NCI-H128 (cell line): Measurements from ENCODE around the gene MLX.
"Not testable (repeated sequence)": the region's sequence is repeated elsewhere in the genome, so short reads cannot be mapped to it uniquely, and the experiment has no call there.

ENCODE experiments used
- DNase-seq: peaks from one replicate; lab custom pipeline; 2025; ENCODE audit not compliant: unreplicated experiment; lab: John Stamatoyannopoulos, UW

MLX gene

GRCh38 chr17:42577532-42578281 is 10.8 kb downstream of the MLX start, which contains the start of gene PSMC3IP:
Gene PSMC3IP, minus strand, starts transcription at chr17:42577729. Its CDS starts 43 bp downstream, at chr17:42577686.
- peak; percentile 59 for DNase-seq

GRCh38 chr17:42578282-42578869 is 11.5 kb downstream of the MLX start:
- DNase-seq: peak; percentile 27

- no peak for DNase-seq
Measured at GRCh38 chr17:42579794-42580551, 13.1 kb downstream of the MLX start.

- no peak for DNase-seq
Measured at GRCh38 chr17:42581744-42582270, 14.9 kb downstream of the MLX start.

- no peak for DNase-seq
Measured at GRCh38 chr17:42584880-42585279, 18.0 kb downstream of the MLX start.

- DNase-seq: no peak
Measured at GRCh38 chr17:42585353-42585752, 18.5 kb downstream of the MLX start.

GRCh38 chr17:42586514-42587230 is 19.8 kb downstream of the MLX start:
- DNase-seq: no peak

- no peak for DNase-seq
Measured at GRCh38 chr17:42590886-42591285, 24.0 kb downstream of the MLX start.

- DNase-seq: no peak
Measured at GRCh38 chr17:42591411-42591810, 24.5 kb downstream of the MLX start.

- DNase-seq: no peak
Measured at GRCh38 chr17:42596386-42596785, 29.5 kb downstream of the MLX start.

GRCh38 chr17:42598905-42599304 is 32.0 kb downstream of the MLX start:
- DNase-seq: no peak

- DNase-seq: no peak
Measured at GRCh38 chr17:42603318-42603717, 36.4 kb downstream of the MLX start.

- no peak for DNase-seq
Measured at GRCh38 chr17:42607769-42608168, 40.9 kb downstream of the MLX start.

GRCh38 chr17:42608305-42609181 is 41.6 kb downstream of the MLX start:
- DNase-seq: no peak

- DNase-seq: peak; percentile 94
Measured at GRCh38 chr17:42609182-42609813, 42.4 kb downstream of the MLX start, which contains the start of the genes RETREG3 and TUBG1. Gene RETREG3, minus strand, starts transcription at chr17:42609374. Its CDS starts 50 bp downstream, at chr17:42609324. Gene TUBG1, plus strand, starts transcription at chr17:42609683. Its CDS starts 55 bp downstream, at chr17:42609738.

GRCh38 chr17:42609814-42610801 is 43.2 kb downstream of the MLX start:
- not testable (repeated sequence) for DNase-seq

GRCh38 chr17:42612013-42612412 is 45.1 kb downstream of the MLX start:
- no peak for DNase-seq

- DNase-seq: no peak
Measured at GRCh38 chr17:42613699-42614295, 46.9 kb downstream of the MLX start.
